ENCODE measurements around the gene DRGX.

GRCh38 chr10:49334964-49335363, 60.9 kb downstream of the DRGX start:
- TF ChIP-seq FOXA1 (IDR thresholded peaks at IDR 0.05), result no peak
- no peak for TF ChIP-seq FOXM1 (IDR thresholded peaks at IDR 0.05; ENCODE audit: borderline replicate concordance)
- TF ChIP-seq L3MBTL2 (conservative IDR thresholded peaks at IDR 0.05), result no peak
- TF ChIP-seq TARDBP (IDR thresholded peaks at IDR 0.05), result no peak
- no peak for TF ChIP-seq SP1 (IDR thresholded peaks at IDR 0.05)
- TF ChIP-seq SUZ12 (IDR thresholded peaks at IDR 0.05), result no peak
- no peak for TF ChIP-seq CTBP1 (IDR thresholded peaks at IDR 0.05; ENCODE audit: borderline replicate concordance)
- TF ChIP-seq ELF4 (IDR thresholded peaks at IDR 0.05), result no peak
- no peak for TF ChIP-seq ZNF384 (IDR thresholded peaks at IDR 0.05)
- no peak for TF ChIP-seq BHLHE40 (IDR thresholded peaks at IDR 0.05; ENCODE audit: borderline replicate concordance)

All from HEK293T (cell line).